ENCODE measurements around the gene SLCO3A1. TPM values are rescaled to one million over a fixed set of nuclear protein-coding genes. Genes with fewer than 3 reads are reported as not detected.

Gene SLCO3A1
- total and polyA plus RNA-seq, 2 of the 8 experiments (the other 6 are each of a cell fraction or from before 2014, with no cell fraction given) = 15.1 to 20.4 TPM

DNA sequence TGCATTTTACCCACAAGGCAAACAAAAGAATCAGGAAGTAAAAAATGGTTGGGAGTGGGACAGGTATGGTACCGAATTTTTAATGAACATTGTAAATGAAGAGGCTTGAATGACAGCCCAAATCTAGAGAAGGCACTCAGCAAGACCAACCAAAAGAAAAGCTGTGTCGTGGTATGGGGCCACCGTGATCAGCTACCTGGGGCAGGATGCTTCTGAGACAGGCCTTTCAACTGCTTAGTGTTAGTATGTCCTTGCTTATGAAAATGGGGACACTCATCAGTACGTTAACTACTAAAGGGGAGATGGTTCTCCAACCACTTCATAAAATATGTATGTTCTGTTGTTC lies 311.5 kb downstream of the SLCO3A1 start:
- TF ChIP-seq POU5F1 (IDR thresholded peaks at IDR 0.05; ENCODE audit: low read depth, low read length) = no peak
- TF ChIP-seq RAD21 (IDR thresholded peaks at IDR 0.05 in 1 of 2, conservative IDR thresholded peaks at IDR 0.05 in 1 of 2; ENCODE audit: low read depth in 2 of 2, low read length in 2 of 2) = no peak
- TF ChIP-seq TCF12 (IDR thresholded peaks at IDR 0.05; ENCODE audit: low read depth, low read length) = no peak
- TF ChIP-seq EGR1 (IDR thresholded peaks at IDR 0.05; ENCODE audit: borderline replicate concordance, low read depth, low read length) = no peak
- TF ChIP-seq, protein P1, sequence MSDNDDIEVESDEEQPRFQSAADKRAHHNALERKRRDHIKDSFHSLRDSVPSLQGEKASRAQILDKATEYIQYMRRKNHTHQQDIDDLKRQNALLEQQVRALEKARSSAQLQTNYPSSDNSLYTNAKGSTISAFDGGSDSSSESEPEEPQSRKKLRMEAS (IDR thresholded peaks at IDR 0.05) = no peak
- no peak for TF ChIP-seq SIN3A (conservative IDR thresholded peaks at IDR 0.05 in 1 of 2, IDR thresholded peaks at IDR 0.05 in 1 of 2; ENCODE audit: low read depth in 1 of 2, low read length in 2 of 2)
- no peak for TF ChIP-seq RFX5 (IDR thresholded peaks at IDR 0.05; ENCODE audit: borderline replicate concordance, low read depth, low read length)
- TF ChIP-seq SAP30 (IDR thresholded peaks at IDR 0.05; ENCODE audit: insufficient read depth, insufficient replicate concordance, low read length) = no peak
- Histone ChIP-seq H2BK120ac (replicated peaks; ENCODE audit: low read depth, low read length) (peak overlapping the region; percentile 97), H3K4me3 (ENCODE audit: extremely low read depth in 1 of 4, insufficient read depth in 2 of 4, low read depth in 3 of 4, low read length in 4 of 4) (no peak overlapping the region), H3K79me1 (ENCODE audit: low read depth, low read length) (no peaks in the 10 kb centered on the region), H3K9me3 (ENCODE audit: insufficient read depth in 2 of 2, low read depth in 1 of 2, low read length in 1 of 2) (no peaks in the 10 kb centered on the region), H3K56ac (replicated peaks; ENCODE audit: insufficient read length, low read depth, low read length) (no peak overlapping the region), H2AK5ac (ENCODE audit: low read depth, low read length) (no peak overlapping the region), H4K8ac (ENCODE audit: extremely low read depth, insufficient read depth, low read length) (no peak overlapping the region), H3K23me2 (ENCODE audit: low read depth, low read length) (no peaks in the 10 kb centered on the region; the same call in 1 of the 2 replicates), H3K27me3 (replicated peaks in 1 of 4; ENCODE audit: control insufficient read depth in 3 of 4, extremely low read depth in 1 of 4, insufficient read depth in 3 of 4, low read length in 3 of 4) (no peaks in the 10 kb centered on the region), H3K18ac (ENCODE audit: extremely low read depth, low read length) (no peak overlapping the region), H3K27ac (ENCODE audit: low read depth, low read length) (no peak overlapping the region), H3K36me3 (ENCODE audit: control insufficient read depth in 2 of 4, insufficient read depth in 4 of 4, low read length in 3 of 4) (no peaks in the 10 kb centered on the region), H2BK15ac (ENCODE audit: low read length) (no peak overlapping the region), H2BK5ac (ENCODE audit: low read depth, low read length) (peak overlapping the region; percentile 93; the same call in 1 of the 2 replicates), H4K5ac (ENCODE audit: insufficient read length, low read depth, low read length) (peak overlapping the region; percentile 75), H3K9ac (replicated peaks in 1 of 4; ENCODE audit: extremely low read depth in 1 of 4, low read depth in 3 of 4, low read length in 3 of 4) (no peak overlapping the region), H4K91ac (replicated peaks; ENCODE audit: insufficient read length, low read length) (peak overlapping the region; percentile 44), H3K23ac (ENCODE audit: insufficient read length) (no peak overlapping the region), H3K79me2 (ENCODE audit: control insufficient read depth in 1 of 2, insufficient read depth in 2 of 2, low read length in 2 of 2) (no peaks in the 10 kb centered on the region), H2BK20ac (ENCODE audit: low read length) (no peak overlapping the region), H3K4ac (replicated peaks; ENCODE audit: insufficient read length, low read depth, low read length) (peak overlapping the region; percentile 63), H4K20me1 (replicated peaks in 1 of 2; ENCODE audit: control insufficient read depth in 1 of 2, insufficient read depth in 2 of 2, low read length in 2 of 2) (no peaks in the 10 kb centered on the region), H2BK12ac (ENCODE audit: low read depth, low read length) (peak overlapping the region; percentile 98; the same call in 1 of the 2 replicates), H3K4me2 (ENCODE audit: insufficient read depth in 1 of 2, low read depth in 2 of 2, low read length in 2 of 2) (peak overlapping the region in 1 of 2 experiments; percentile 28; a peak in 1 of 4 replicates), H2AFZ (ENCODE audit: low read length) (no peak overlapping the region), H3K4me1 (replicated peaks in 1 of 4; ENCODE audit: control insufficient read depth in 3 of 4, insufficient read depth in 4 of 4, low read length in 3 of 4) (peaks cover 22 to 36% (median 30%) of the 10 kb centered on the region in 4 experiments), H3K14ac (ENCODE audit: insufficient read length) (no peak overlapping the region)
- WGBS, 2 experiments (ENCODE audit: extremely low coverage in 1 of 2, insufficient coverage in 1 of 2, insufficient read length in 1 of 2, insufficient replicate concordance in 2 of 2, low coverage in 1 of 2, low lambda C conversion rate in 2 of 2, missing lambda C conversion rate in 1 of 2) = 49% methylated on average over 4 of the region's 4 CpGs; no CpG with 5 or more reads in 1 of the 2 experiments
- POLR2A ChIA-PET (ENCODE audit: partially characterized antibody) = interaction anchor here (1.1 kb wide), 1 partner anchor 47 kb away, joined by 4 read pairs; no protein-coding TSS in a partner anchor
- FAIRE-seq (peak; percentile 7), DNase-seq (ENCODE audit: low read depth in 1 of 2, low spot score in 2 of 2) (no peak)
- CTCF ChIA-PET (ENCODE audit: partially characterized antibody) = interaction anchor here (1.4 to 2.3 kb wide), 4 partner anchors 58 to 71 kb away, joined by 3 to 8 read pairs (median 6); no protein-coding TSS in a partner anchor
